WTC11 (cell line): Measurements from ENCODE around the gene B3GNT7. TPM values are rescaled to one million over a fixed set of nuclear protein-coding genes. Genes with fewer than 3 reads are reported as not detected.
A peak's percentile ranks its signal among the peaks of the same experiment; 100 is the strongest.

Experiments used
- ATAC-seq: fragments of 200-7000 bp; cut with Tn5 transposase; 2 replicates; pipeline ENCODE4 v1.10.0; 2021; ENCODE audit warnings: mild to moderate bottlenecking, moderate library complexity
- CTCF ChIA-PET: fragments of 300-600 bp; sonication (Branson Sonifier 250); formaldehyde crosslinking; loops from one replicate; lab custom pipeline; 2021; ENCODE audit warnings: antibody characterized with exemption; lab: Charles Lee
- POLR2A ChIA-PET: fragments of 350-600 bp; sonication (Branson Sonifier 250); formaldehyde crosslinking; loops from one replicate; lab custom pipeline; 2021; ENCODE audit warnings: antibody characterized with exemption; lab: Charles Lee
- DNase-seq: peaks from one replicate; pipeline ENCODE4 v3.0.0; 2021; ENCODE audit warnings: low spot score
- H3K27ac Mint-ChIP-seq: 2 replicates; pipeline ENCODE4 v1.8.0; 2021; ENCODE audit warnings: mixed read lengths
- H3K27me3 Mint-ChIP-seq: 2 replicates; pipeline ENCODE4 v1.8.0; 2021; ENCODE audit warnings: low read depth, mild to moderate bottlenecking, moderate library complexity, mixed read lengths
- H3K36me3 Mint-ChIP-seq: 2 replicates; pipeline ENCODE4 v1.8.0; 2021; ENCODE audit warnings: mixed read lengths
- H3K4me1 Mint-ChIP-seq: 2 replicates; pipeline ENCODE4 v1.8.0; 2022; ENCODE audit warnings: mixed read lengths
- H3K4me3 Mint-ChIP-seq: 2 replicates; pipeline ENCODE4 v1.8.0; 2021; ENCODE audit warnings: mild to moderate bottlenecking, moderate library complexity, mixed read lengths
- H3K9me3 Mint-ChIP-seq: 2 replicates; pipeline ENCODE4 v1.8.0; 2021; ENCODE audit warnings: mixed read lengths
- ATF1 ChIP-seq: sonication (generic); formaldehyde crosslinking; IDR thresholded peaks from 2 replicates; pipeline ENCODE4 v1.8.1; 2023; ENCODE audit warnings: mild to moderate bottlenecking, moderate library complexity, missing genetic modification reagents
- ATF3 ChIP-seq: sonication (generic); formaldehyde crosslinking; conservative IDR thresholded peaks from 2 replicates; pipeline ENCODE4 v1.8.1; 2022; ENCODE audit warnings: mild to moderate bottlenecking, missing genetic modification reagents
- CBFB ChIP-seq: sonication (generic); formaldehyde crosslinking; IDR thresholded peaks from 2 replicates; pipeline ENCODE4 v1.8.1; 2022; ENCODE audit warnings: mild to moderate bottlenecking, low read depth, missing genetic modification reagents
- CDX4 ChIP-seq: fragments of 250-450 bp; sonication (Bioruptor Pico); IDR thresholded peaks from 2 replicates; pipeline ENCODE4 v1.9.0; 2021; ENCODE audit warnings: moderate library complexity, mild to moderate bottlenecking, inconsistent platforms, borderline replicate concordance
- ELF4 ChIP-seq: sonication (generic); formaldehyde crosslinking; IDR thresholded peaks from 2 replicates; pipeline ENCODE4 v1.8.1; 2022; ENCODE audit warnings: low read depth, mild to moderate bottlenecking, moderate library complexity, missing genetic modification reagents
- ESRRA ChIP-seq: sonication (generic); formaldehyde crosslinking; IDR thresholded peaks from 2 replicates; pipeline ENCODE4 v1.8.1; 2022; ENCODE audit warnings: mild to moderate bottlenecking, missing genetic modification reagents, borderline replicate concordance
- ETV6 ChIP-seq: sonication (generic); formaldehyde crosslinking; IDR thresholded peaks from 2 replicates; pipeline ENCODE4 v1.8.1; 2022; ENCODE audit warnings: mild to moderate bottlenecking, missing genetic modification reagents
- FOXK1 ChIP-seq: sonication (generic); formaldehyde crosslinking; IDR thresholded peaks from 2 replicates; pipeline ENCODE4 v1.8.0; 2022; ENCODE audit warnings: mild to moderate bottlenecking, moderate library complexity, missing genetic modification reagents
- FOXP4 ChIP-seq: sonication (generic); formaldehyde crosslinking; IDR thresholded peaks from 2 replicates; pipeline ENCODE4 v1.8.0; 2022; ENCODE audit warnings: mild to moderate bottlenecking, missing genetic modification reagents
- GRHL2 ChIP-seq: fragments of 250-450 bp; sonication (Bioruptor Pico); IDR thresholded peaks from 2 replicates; pipeline ENCODE4 v1.8.0; 2022; ENCODE audit warnings: mild to moderate bottlenecking, moderate library complexity; ENCODE audit not compliant: insufficient replicate concordance, severe bottlenecking
- HMGXB4 ChIP-seq: sonication (generic); formaldehyde crosslinking; IDR thresholded peaks from 2 replicates; pipeline ENCODE4 v1.8.1; 2023; ENCODE audit warnings: mild to moderate bottlenecking, moderate library complexity, missing genetic modification reagents
- JAZF1 ChIP-seq: fragments of 250-450 bp; sonication (Bioruptor Pico); IDR thresholded peaks from 2 replicates; pipeline ENCODE4 v1.9.0; 2021; ENCODE audit warnings: moderate library complexity, mild to moderate bottlenecking, inconsistent platforms
- MYBL2 ChIP-seq: sonication (generic); formaldehyde crosslinking; IDR thresholded peaks from 2 replicates; pipeline ENCODE4 v1.8.1; 2023; ENCODE audit warnings: mild to moderate bottlenecking, moderate library complexity, missing genetic modification reagents
- NFATC4 ChIP-seq: fragments of 250-450 bp; sonication (Bioruptor Pico); IDR thresholded peaks from 2 replicates; pipeline ENCODE4 v1.9.0; 2021; ENCODE audit warnings: mild to moderate bottlenecking
- NFE2L1 ChIP-seq: sonication (generic); formaldehyde crosslinking; IDR thresholded peaks from 2 replicates; pipeline ENCODE4 v1.8.1; 2023; ENCODE audit warnings: missing genetic modification reagents
- NFYB ChIP-seq: sonication (generic); formaldehyde crosslinking; conservative IDR thresholded peaks from 2 replicates; pipeline ENCODE4 v1.8.0; 2022; ENCODE audit warnings: low read depth, missing genetic modification reagents
- NR2C2 ChIP-seq: sonication (generic); formaldehyde crosslinking; IDR thresholded peaks from 2 replicates; pipeline ENCODE4 v1.8.0; 2022; ENCODE audit warnings: mild to moderate bottlenecking, missing genetic modification reagents
- OVOL2 ChIP-seq: fragments of 250-450 bp; sonication (Bioruptor Pico); IDR thresholded peaks from 2 replicates; pipeline ENCODE4 v1.9.0; 2021; ENCODE audit warnings: mild to moderate bottlenecking, borderline replicate concordance
- RELA ChIP-seq: sonication (generic); formaldehyde crosslinking; IDR thresholded peaks from 2 replicates; pipeline ENCODE4 v1.8.1; 2022; ENCODE audit warnings: missing genetic modification reagents, mild to moderate bottlenecking, borderline replicate concordance
- SMAD3 ChIP-seq: sonication (generic); formaldehyde crosslinking; IDR thresholded peaks from 2 replicates; pipeline ENCODE4 v1.8.0; 2022; ENCODE audit warnings: missing genetic modification reagents, mild to moderate bottlenecking, borderline replicate concordance
- SP1 ChIP-seq: sonication (generic); formaldehyde crosslinking; conservative IDR thresholded peaks from 2 replicates; pipeline ENCODE4 v1.8.1; 2022; ENCODE audit warnings: missing genetic modification reagents
- TCF7 ChIP-seq: sonication (generic); formaldehyde crosslinking; IDR thresholded peaks from 2 replicates; pipeline ENCODE4 v1.8.0; 2022; ENCODE audit warnings: mild to moderate bottlenecking, low read depth, missing genetic modification reagents, moderate library complexity
- ZBTB43 ChIP-seq: sonication (generic); formaldehyde crosslinking; IDR thresholded peaks from 2 replicates; pipeline ENCODE4 v1.8.1; 2023; ENCODE audit warnings: mild to moderate bottlenecking, missing genetic modification reagents
- ZNF121 ChIP-seq: sonication (generic); formaldehyde crosslinking; IDR thresholded peaks from 2 replicates; pipeline ENCODE4 v1.8.0; 2023; ENCODE audit warnings: missing genetic modification reagents
- total RNA-seq: library from RNA; stranded (reverse); gene quantifications from 3 replicates; pipeline ENCODE4 v1.2.3, GENCODE V29; 2021
- TF ChIP-seq, protein P1 (sequence below): sonication (generic); formaldehyde crosslinking; IDR thresholded peaks from 2 replicates; pipeline ENCODE4 v1.8.1; 2022; ENCODE audit warnings: mild to moderate bottlenecking, moderate library complexity, missing genetic modification reagents
- TF ChIP-seq, protein P2 (sequence below): sonication (generic); formaldehyde crosslinking; IDR thresholded peaks from 2 replicates; pipeline ENCODE4 v1.8.1; 2022; ENCODE audit warnings: mild to moderate bottlenecking, missing genetic modification reagents, moderate library complexity, borderline replicate concordance

Gene B3GNT7
- total RNA-seq, 1 experiment from 2014 or later: 151 TPM

GRCh38 chr2:231357931-231358330, 37.6 kb upstream of the B3GNT7 start:
- TF ChIP-seq GRHL2 (no peak), FOXK1 (no peak), SMAD3 (CRISPR knock-in tag) (no peak), FOXP4 (CRISPR knock-in tag) (no peak), NFYB (no peak), NFATC4 (CRISPR knock-in tag) (no peak), JAZF1 (CRISPR knock-in tag) (no peak), MYBL2 (no peak), OVOL2 (CRISPR knock-in tag) (no peak)
- Mint-ChIP-seq H3K27ac (no peak overlapping the region), H3K4me1 (peaks cover 59% of the 10 kb centered on the region), H3K27me3 (no peaks in the 10 kb centered on the region), H3K9me3 (no peaks in the 10 kb centered on the region), H3K36me3 (peaks cover 3% of the 10 kb centered on the region; the same call in 1 of the 2 replicates), H3K4me3 (no peak overlapping the region)
- POLR2A ChIA-PET: interaction anchor here (0.5 kb wide), 1 partner anchor 491 kb away, joined by 3 read pairs; no protein-coding TSS in a partner anchor
- no peak for DNase-seq
- no peak for ATAC-seq
- CTCF ChIA-PET: interaction anchor here (1.6 to 2.4 kb wide), 2 partner anchors 13 to 56 kb away, joined by 6 to 9 read pairs; no protein-coding TSS in a partner anchor

DNA sequence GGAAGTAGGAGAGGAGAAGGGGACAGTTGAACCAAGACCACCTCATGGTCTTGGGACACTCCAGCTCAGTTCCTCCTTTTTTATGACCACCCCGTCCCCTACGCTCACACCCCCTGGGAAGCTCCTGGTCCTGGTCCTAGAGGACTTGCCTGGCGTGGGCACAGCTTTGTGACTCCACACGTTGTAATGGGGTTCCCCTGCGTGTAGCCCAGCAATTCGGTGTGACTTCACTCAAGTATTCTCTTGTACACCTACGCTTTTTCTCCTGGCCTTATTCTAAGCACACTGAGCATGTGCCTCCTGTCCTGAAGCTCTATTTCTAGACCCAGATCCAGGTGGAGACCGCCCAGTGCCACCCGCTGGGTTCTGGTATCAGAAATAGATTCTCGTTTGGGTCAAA, 36.1 kb upstream of the B3GNT7 start:
- ChIA-PET POLR2A (no interaction called here), CTCF (interaction anchor here (1.2 to 7.2 kb wide), 5 partner anchors 11 to 92 kb away, joined by 3 to 33 read pairs (median 4); no protein-coding TSS in a partner anchor)
- no peak for ATAC-seq
- Mint-ChIP-seq H3K27ac (peak overlapping the region; percentile 83), H3K4me3 (no peak overlapping the region), H3K4me1 (peaks cover 64% of the 10 kb centered on the region), H3K36me3 (peaks cover 3% of the 10 kb centered on the region; the same call in 1 of the 2 replicates), H3K9me3 (no peaks in the 10 kb centered on the region), H3K27me3 (no peaks in the 10 kb centered on the region)
- no peak for TF ChIP-seq CBFB (CRISPR knock-in tag)
- TF ChIP-seq ZNF121 (CRISPR knock-in tag): no peak
- no peak for TF ChIP-seq NFYB
- no peak for TF ChIP-seq SP1 (CRISPR knock-in tag)
- no peak for TF ChIP-seq ZBTB43
- no peak for TF ChIP-seq JAZF1 (CRISPR knock-in tag)
- TF ChIP-seq NFATC4 (CRISPR knock-in tag): no peak
- TF ChIP-seq ESRRA (CRISPR knock-in tag): no peak
- DNase-seq: no peak

DNA sequence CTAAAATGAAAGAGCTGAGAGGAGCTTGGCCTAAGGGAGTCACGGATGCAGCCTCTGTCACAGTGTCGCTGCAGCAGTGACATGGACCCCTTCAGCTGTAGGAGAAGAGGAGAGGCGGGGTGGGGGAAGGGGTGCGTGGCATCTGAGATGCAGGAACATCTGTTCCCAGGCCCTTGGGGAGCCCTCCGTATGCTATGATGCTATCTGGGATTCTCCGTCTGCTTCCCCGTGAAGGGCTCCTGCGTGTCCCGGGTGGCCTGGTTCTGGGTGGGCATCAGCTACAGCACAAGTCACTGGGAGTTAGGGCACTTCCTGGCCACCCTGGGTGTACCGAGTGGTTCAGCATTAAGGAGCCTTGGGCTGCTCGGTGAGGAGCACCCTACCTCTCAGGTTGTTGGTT, 35.6 kb upstream of the B3GNT7 start:
- Mint-ChIP-seq H3K9me3 (no peaks in the 10 kb centered on the region), H3K4me3 (no peak overlapping the region), H3K4me1 (peaks cover 67% of the 10 kb centered on the region), H3K27me3 (no peaks in the 10 kb centered on the region), H3K27ac (peak overlapping the region; percentile 70), H3K36me3 (peaks cover 3% of the 10 kb centered on the region; the same call in 1 of the 2 replicates)
- ChIA-PET POLR2A (no interaction called here), CTCF (interaction anchor here (1.1 to 7.2 kb wide), 7 partner anchors 11 to 92 kb away, joined by 3 to 33 read pairs (median 4); no protein-coding TSS in a partner anchor)
- ATAC-seq (no peak), DNase-seq (no peak)
- TF ChIP-seq NR2C2 (CRISPR knock-in tag) (no peak), NFE2L1 (no peak), ETV6 (CRISPR knock-in tag) (no peak), ATF1 (no peak), CDX4 (CRISPR knock-in tag) (no peak), TCF7 (no peak), RELA (CRISPR knock-in tag) (no peak), ELF4 (no peak), ATF3 (CRISPR knock-in tag) (no peak), HMGXB4 (no peak)
- TF ChIP-seq, protein P1, sequence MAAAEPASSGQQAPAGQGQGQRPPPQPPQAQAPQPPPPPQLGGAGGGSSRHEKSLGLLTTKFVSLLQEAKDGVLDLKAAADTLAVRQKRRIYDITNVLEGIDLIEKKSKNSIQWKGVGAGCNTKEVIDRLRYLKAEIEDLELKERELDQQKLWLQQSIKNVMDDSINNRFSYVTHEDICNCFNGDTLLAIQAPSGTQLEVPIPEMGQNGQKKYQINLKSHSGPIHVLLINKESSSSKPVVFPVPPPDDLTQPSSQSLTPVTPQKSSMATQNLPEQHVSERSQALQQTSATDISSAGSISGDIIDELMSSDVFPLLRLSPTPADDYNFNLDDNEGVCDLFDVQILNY (CRISPR knock-in tag): no peak
- TF ChIP-seq, protein P2, sequence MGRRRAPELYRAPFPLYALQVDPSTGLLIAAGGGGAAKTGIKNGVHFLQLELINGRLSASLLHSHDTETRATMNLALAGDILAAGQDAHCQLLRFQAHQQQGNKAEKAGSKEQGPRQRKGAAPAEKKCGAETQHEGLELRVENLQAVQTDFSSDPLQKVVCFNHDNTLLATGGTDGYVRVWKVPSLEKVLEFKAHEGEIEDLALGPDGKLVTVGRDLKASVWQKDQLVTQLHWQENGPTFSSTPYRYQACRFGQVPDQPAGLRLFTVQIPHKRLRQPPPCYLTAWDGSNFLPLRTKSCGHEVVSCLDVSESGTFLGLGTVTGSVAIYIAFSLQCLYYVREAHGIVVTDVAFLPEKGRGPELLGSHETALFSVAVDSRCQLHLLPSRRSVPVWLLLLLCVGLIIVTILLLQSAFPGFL (CRISPR knock-in tag): no peak
